PC-3 (cell line): ENCODE data around the gene CBX7. TPM values are rescaled to one million over a fixed set of nuclear protein-coding genes. Genes with fewer than 3 reads are reported as not detected.

ENCODE experiments used
- ATAC-seq: fragments of 200-7000 bp; cut with Tn5 transposase; 2 replicates; pipeline ENCODE4 v1.9.1; 2020; ENCODE audit warnings: mild to moderate bottlenecking, moderate library complexity
- BruUV-seq: library from RNA; stranded (reverse); fragments of 400-500 nt; replicated peaks from 2 replicates; lab custom pipeline; 2021; lab: Mats Ljungman, UMichigan
- CTCF ChIA-PET: fragments of 300-600 bp; sonication (Branson Sonifier 250); formaldehyde crosslinking; loops from one replicate; lab custom pipeline; 2022; ENCODE audit warnings: antibody characterized with exemption; lab: Charles Lee
- POLR2A ChIA-PET: fragments of 300-600 bp; sonication (Branson Sonifier 250); formaldehyde crosslinking; loops from one replicate; lab custom pipeline; 2022; ENCODE audit warnings: antibody characterized with exemption; ENCODE audit not compliant: unreplicated experiment; lab: Charles Lee
- DNase-seq: peaks from one replicate; pipeline ENCODE4 v3.0.0-alpha.2; 2015
- H2AFZ ChIP-seq: fragments of 300-600 bp; sonication (generic); 2 replicates; pipeline ENCODE4 v1.6.0; 2016; ENCODE audit warnings: antibody characterized with exemption, low read length
- H3F3A ChIP-seq: fragments of 300-600 bp; sonication (generic); one replicate; pipeline ENCODE4 v1.6.0; 2017; ENCODE audit warnings: antibody characterized with exemption, low read length, control low read depth, mild to moderate bottlenecking; ENCODE audit not compliant: unreplicated experiment
- H3K27ac ChIP-seq: fragments of 300-600 bp; sonication (generic); 2 replicates; pipeline ENCODE4 v1.5.1; 2016; ENCODE audit warnings: mild to moderate bottlenecking, low read length
- H3K27me3 ChIP-seq: fragments of 300-600 bp; sonication (generic); 2 replicates; pipeline ENCODE4 v1.6.1; 2016; ENCODE audit warnings: low read length, mixed read lengths
- H3K36me3 ChIP-seq: fragments of 300-600 bp; sonication (generic); 2 replicates; pipeline ENCODE4 v1.6.1; 2016; ENCODE audit warnings: low read depth, mixed run types, low read length, mixed read lengths
- H3K4me1 ChIP-seq: fragments of 300-600 bp; sonication (generic); 2 replicates; pipeline ENCODE4 v1.5.1; 2016; ENCODE audit warnings: low read length; ENCODE audit not compliant: insufficient read depth
- H3K4me2 ChIP-seq: fragments of 300-600 bp; sonication (generic); 2 replicates; pipeline ENCODE4 v1.6.0; 2016; ENCODE audit warnings: low read length
- H3K4me3 ChIP-seq: fragments of 300-600 bp; sonication (generic); 2 replicates; pipeline ENCODE4 v1.5.1; 2016; ENCODE audit warnings: mild to moderate bottlenecking, low read length, mixed read lengths
- H3K79me2 ChIP-seq: fragments of 300-600 bp; sonication (generic); 2 replicates; pipeline ENCODE4 v1.6.1; 2017; ENCODE audit warnings: low read length, mixed read lengths
- H3K9ac ChIP-seq: fragments of 300-600 bp; sonication (generic); 2 replicates; pipeline ENCODE4 v1.6.0; 2016; ENCODE audit warnings: mild to moderate bottlenecking, low read length
- H3K9me2 ChIP-seq: fragments of 300-600 bp; sonication (generic); replicated peaks from 2 replicates; pipeline ENCODE4 v1.6.1; 2016; ENCODE audit warnings: mixed run types, low read length, mixed read lengths
- H3K9me3 ChIP-seq: fragments of 300-600 bp; sonication (generic); 2 replicates; pipeline ENCODE4 v1.6.1; 2016; ENCODE audit warnings: low read length, mixed read lengths
- H4K20me1 ChIP-seq: fragments of 300-600 bp; sonication (generic); 2 replicates; pipeline ENCODE4 v1.6.1; 2016; ENCODE audit warnings: low read length, mixed read lengths
- CTCF ChIP-seq: fragments of 300-600 bp; sonication (generic); conservative IDR thresholded peaks from 2 replicates; pipeline ENCODE4 v1.5.1; 2017; ENCODE audit warnings: antibody characterized with exemption, low read depth, mild to moderate bottlenecking, low read length
- EZH2 ChIP-seq: fragments of 300-600 bp; sonication (generic); IDR thresholded peaks from one replicate; pipeline ENCODE4 v1.6.1; 2017; ENCODE audit warnings: antibody characterized with exemption, mild to moderate bottlenecking, low read length; ENCODE audit not compliant: unreplicated experiment
- EZH2phosphoT487 ChIP-seq: fragments of 300-600 bp; sonication (generic); IDR thresholded peaks from 2 replicates; pipeline ENCODE4 v1.6.1; 2018; ENCODE audit warnings: mild to moderate bottlenecking, antibody characterized with exemption, low read length, borderline replicate concordance
- intact Hi-C: fragments of 100-400 bp; cut with micrococcal nuclease; formaldehyde crosslinking; loops from 2 replicates; pipeline ENCODE4 v1.9.0; 2023
- total RNA-seq: library from RNA; depleted of rRNA; stranded (reverse); fragments of >200 nt; gene quantifications from 2 replicates; pipeline ENCODE4 v1.2.3, GENCODE V29; 2014

CBX7 gene
- total RNA-seq, 1 experiment from 2014 or later, result 8.6 TPM

- BruUV-seq, result no TSS peak
- intact Hi-C loops, result no loop called here
- no peak overlapping the region for H2AFZ ChIP-seq
- no peaks in the 10 kb centered on the region for H3K36me3 ChIP-seq
- H4K20me1 ChIP-seq, result no peaks in the 10 kb centered on the region
- H3K27ac ChIP-seq, result no peak overlapping the region
- CTCF ChIA-PET, result no interaction called here
- DNase-seq (no peak), ATAC-seq (no peak)
- POLR2A ChIA-PET, result interaction anchor here (0.7 kb wide), 1 partner anchor 64 kb away, joined by 4 read pairs; no protein-coding TSS in a partner anchor
- H3K79me2 ChIP-seq, result peaks cover 7% of the 10 kb centered on the region; the same call in 1 of the 2 replicates
- H3K4me1 ChIP-seq, result peaks cover 27% of the 10 kb centered on the region
- H3K9ac ChIP-seq, result no peak overlapping the region
- H3F3A ChIP-seq, result no peaks in the 10 kb centered on the region
- H3K9me2 ChIP-seq, result no peaks in the 10 kb centered on the region
- no peaks in the 10 kb centered on the region for H3K9me3 ChIP-seq
- H3K4me3 ChIP-seq, result no peak overlapping the region
- no peak overlapping the region for H3K4me2 ChIP-seq
- no peak for TF ChIP-seq EZH2phosphoT487
- H3K27me3 ChIP-seq, result no peaks in the 10 kb centered on the region
These were observed 65.4 kb downstream of the CBX7 start for GRCh38 chr22:39087098-39087497.

- Histone ChIP-seq H3F3A (no peaks in the 10 kb centered on the region), H3K4me1 (peaks cover 4% of the 10 kb centered on the region), H3K27ac (no peak overlapping the region), H3K9me2 (no peaks in the 10 kb centered on the region), H3K4me2 (no peak overlapping the region), H3K27me3 (no peaks in the 10 kb centered on the region), H3K79me2 (no peaks in the 10 kb centered on the region), H3K4me3 (no peak overlapping the region), H4K20me1 (no peaks in the 10 kb centered on the region), H3K9ac (no peak overlapping the region), H3K36me3 (no peaks in the 10 kb centered on the region), H2AFZ (no peak overlapping the region), H3K9me3 (no peaks in the 10 kb centered on the region)
- no TSS peak for BruUV-seq
- no peak for TF ChIP-seq EZH2
- TF ChIP-seq CTCF, result no peak
- TF ChIP-seq EZH2phosphoT487, result no peak
- ChIA-PET CTCF (no interaction called here), POLR2A (no interaction called here)
- intact Hi-C loops, result no loop called here
- DNase-seq (no peak), ATAC-seq (no peak)
These were observed 67.8 kb downstream of the CBX7 start for GRCh38 chr22:39084666-39085065.

GRCh38 chr22:39083212-39084165 lies 69.0 kb downstream of the CBX7 start:
- H2AFZ ChIP-seq, result no peak overlapping the region
- DNase-seq (no peak), ATAC-seq (no peak)
- no peak overlapping the region for H3K27ac ChIP-seq
- no peaks in the 10 kb centered on the region for H3K79me2 ChIP-seq
- H4K20me1 ChIP-seq, result no peaks in the 10 kb centered on the region
- no peak for TF ChIP-seq CTCF
- TF ChIP-seq EZH2phosphoT487, result no peak
- TF ChIP-seq EZH2, result no peak
- no TSS peak for BruUV-seq
- H3K4me1 ChIP-seq, result no peaks in the 10 kb centered on the region
- H3F3A ChIP-seq, result no peaks in the 10 kb centered on the region
- H3K9me3 ChIP-seq, result no peaks in the 10 kb centered on the region
- no peaks in the 10 kb centered on the region for H3K27me3 ChIP-seq
- POLR2A ChIA-PET, result no interaction called here
- H3K36me3 ChIP-seq, result no peaks in the 10 kb centered on the region
- no peaks in the 10 kb centered on the region for H3K9me2 ChIP-seq
- H3K4me3 ChIP-seq, result no peak overlapping the region
- H3K9ac ChIP-seq, result no peak overlapping the region
- intact Hi-C loops, result no loop called here
- no peak overlapping the region for H3K4me2 ChIP-seq
- CTCF ChIA-PET, result no interaction called here
